Skeletal muscle satellite cell (primary cell): ENCODE data around the gene ALK.

Source experiments
- H3K27me3 ChIP-seq: 2 replicates; pipeline ENCODE4 v1.7.0; 2013; ENCODE audit warnings: low read length; ENCODE audit not compliant: control insufficient read depth, insufficient read depth
- H3K36me3 ChIP-seq: 2 replicates; pipeline ENCODE4 v1.7.0; 2013; ENCODE audit warnings: mild to moderate bottlenecking, control low read depth, low read length; ENCODE audit not compliant: insufficient read depth
- H3K4me1 ChIP-seq: 2 replicates; pipeline ENCODE4 v1.7.0; 2013; ENCODE audit warnings: low read length; ENCODE audit not compliant: control insufficient read depth, insufficient read depth
- H3K4me2 ChIP-seq: 2 replicates; pipeline ENCODE4 v1.7.0; 2013; ENCODE audit warnings: mild to moderate bottlenecking, low read length
- H3K4me3 ChIP-seq: 2 replicates; pipeline ENCODE4 v1.7.0; 2013; ENCODE audit warnings: low read length
- H3K9ac ChIP-seq: 2 replicates; pipeline ENCODE4 v1.7.0; 2013; ENCODE audit warnings: mild to moderate bottlenecking, low read depth, low read length, moderate library complexity
- H3K9me3 ChIP-seq: replicated peaks from 2 replicates; pipeline ENCODE4 v1.7.0; 2013; ENCODE audit warnings: mild to moderate bottlenecking, control low read depth, low read length

Gene ALK

DNA sequence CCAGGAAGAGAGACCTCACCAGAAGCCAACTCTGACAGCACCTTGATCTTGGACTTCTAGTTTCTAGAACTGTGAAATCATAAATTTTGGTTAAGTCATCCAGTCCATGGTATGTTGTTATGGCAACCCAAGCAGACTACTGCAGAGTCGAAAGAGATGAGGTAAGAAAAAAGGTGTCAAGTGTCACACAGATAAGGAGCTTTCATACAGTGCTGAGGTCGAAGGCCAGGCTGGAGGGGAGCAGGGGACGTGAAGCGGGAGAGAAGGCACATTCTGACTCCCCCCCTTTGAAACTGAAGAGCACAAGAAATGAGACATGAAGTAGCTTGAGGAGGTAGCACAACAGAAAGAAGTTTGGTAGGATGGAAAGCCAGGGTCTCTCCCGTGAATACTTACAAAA is 110.4 kb downstream of the ALK start:
- Histone ChIP-seq H3K4me1 (no peaks in the 10 kb centered on the region), H3K9me3 (no peaks in the 10 kb centered on the region), H3K4me3 (no peak overlapping the region), H3K9ac (no peak overlapping the region), H3K4me2 (no peak overlapping the region), H3K27me3 (peaks cover 19% of the 10 kb centered on the region), H3K36me3 (no peaks in the 10 kb centered on the region)

DNA sequence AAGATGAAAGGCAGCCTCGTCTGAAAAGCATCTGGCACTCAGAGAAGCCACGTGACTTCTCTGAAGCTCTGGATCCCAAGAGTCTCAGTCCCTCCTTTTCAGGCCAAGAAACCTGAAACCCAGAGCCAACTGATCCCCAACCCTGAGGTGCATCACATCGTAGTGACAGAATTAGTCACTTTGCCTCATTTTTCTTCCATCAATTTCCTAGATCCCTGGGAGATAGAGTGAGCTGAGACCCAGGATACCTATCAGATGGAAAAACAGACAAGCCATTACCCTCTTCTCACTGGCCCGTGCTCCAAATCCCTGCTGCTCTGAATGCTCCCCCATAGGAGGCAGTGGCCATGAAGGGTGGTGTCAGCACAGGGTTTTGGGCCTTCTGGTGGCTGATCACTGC is 113.1 kb downstream of the ALK start:
- Histone ChIP-seq H3K4me3 (no peak overlapping the region), H3K9ac (no peak overlapping the region), H3K36me3 (no peaks in the 10 kb centered on the region), H3K27me3 (peaks cover 15% of the 10 kb centered on the region), H3K9me3 (no peaks in the 10 kb centered on the region), H3K4me1 (no peaks in the 10 kb centered on the region), H3K4me2 (no peak overlapping the region)

DNA sequence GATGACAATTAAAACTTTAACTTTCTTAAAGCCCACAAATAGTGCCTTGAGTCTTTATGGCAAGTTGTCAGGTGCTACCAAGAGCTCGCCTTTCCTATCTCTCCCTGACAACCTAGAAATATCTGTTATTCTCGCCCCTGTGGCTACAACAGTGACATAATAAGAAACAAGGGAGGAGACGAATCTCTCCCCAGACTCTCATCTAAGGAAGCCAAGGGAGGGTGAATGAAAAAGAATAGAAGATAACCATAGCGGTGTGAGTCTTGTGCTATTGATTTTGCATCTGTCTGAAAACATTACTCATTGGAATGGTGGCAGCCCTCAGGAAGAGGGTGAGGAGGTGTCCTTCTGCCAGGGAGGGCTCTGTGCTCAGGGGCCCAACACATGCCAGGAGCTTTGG is 114.3 kb downstream of the ALK start:
- H3K9me3 ChIP-seq, result no peaks in the 10 kb centered on the region
- peaks cover 15% of the 10 kb centered on the region for H3K27me3 ChIP-seq
- H3K4me1 ChIP-seq, result no peaks in the 10 kb centered on the region
- no peak overlapping the region for H3K4me2 ChIP-seq
- no peaks in the 10 kb centered on the region for H3K36me3 ChIP-seq
- H3K9ac ChIP-seq, result no peak overlapping the region
- H3K4me3 ChIP-seq, result no peak overlapping the region

DNA sequence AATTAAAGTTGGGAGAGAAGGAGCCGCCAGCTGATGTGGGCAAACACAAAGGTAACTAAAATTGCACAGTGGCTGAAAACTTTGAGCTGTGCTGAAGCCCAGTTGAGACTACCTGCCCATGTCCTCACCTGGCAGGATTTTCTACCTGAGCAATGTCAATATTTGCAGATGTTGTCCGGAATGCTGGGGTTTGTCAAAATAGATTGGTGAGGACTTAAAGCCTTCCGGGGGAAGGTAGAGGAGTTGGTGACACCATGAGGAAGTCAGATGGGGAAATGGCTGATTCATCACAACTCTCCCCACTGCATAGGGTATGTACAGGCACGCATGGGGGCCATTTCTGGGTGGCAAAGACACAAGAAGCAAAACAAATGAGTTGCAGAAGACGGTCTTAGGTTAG is 114.9 kb downstream of the ALK start:
- no peaks in the 10 kb centered on the region for H3K4me1 ChIP-seq
- H3K4me2 ChIP-seq, result no peak overlapping the region
- no peak overlapping the region for H3K9ac ChIP-seq
- H3K36me3 ChIP-seq, result no peaks in the 10 kb centered on the region
- H3K9me3 ChIP-seq, result no peaks in the 10 kb centered on the region
- H3K27me3 ChIP-seq, result peaks cover 12% of the 10 kb centered on the region
- no peak overlapping the region for H3K4me3 ChIP-seq

DNA sequence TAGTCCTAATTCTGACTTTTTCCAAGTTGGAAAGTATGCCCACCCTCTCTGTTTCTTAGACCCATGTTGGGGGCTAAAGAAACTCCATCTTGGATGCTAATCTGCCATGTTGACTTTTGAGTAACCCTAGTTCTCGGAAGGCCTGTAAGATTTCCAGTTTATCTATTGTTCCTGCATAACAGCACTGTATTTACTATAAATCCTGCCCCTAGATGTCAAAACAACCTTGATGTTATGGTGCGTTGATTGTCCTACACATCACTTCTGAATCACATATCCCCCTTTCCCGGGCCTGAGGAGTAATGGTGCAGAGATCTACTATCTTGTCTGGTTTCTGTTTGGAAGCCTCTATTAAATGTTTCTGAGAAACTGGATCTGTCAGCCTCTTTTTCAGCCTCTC is 116.7 kb downstream of the ALK start:
- Histone ChIP-seq H3K4me3 (no peak overlapping the region), H3K9ac (no peak overlapping the region), H3K4me1 (no peaks in the 10 kb centered on the region), H3K27me3 (peaks cover 28% of the 10 kb centered on the region), H3K4me2 (no peak overlapping the region), H3K9me3 (no peaks in the 10 kb centered on the region), H3K36me3 (no peaks in the 10 kb centered on the region)

DNA sequence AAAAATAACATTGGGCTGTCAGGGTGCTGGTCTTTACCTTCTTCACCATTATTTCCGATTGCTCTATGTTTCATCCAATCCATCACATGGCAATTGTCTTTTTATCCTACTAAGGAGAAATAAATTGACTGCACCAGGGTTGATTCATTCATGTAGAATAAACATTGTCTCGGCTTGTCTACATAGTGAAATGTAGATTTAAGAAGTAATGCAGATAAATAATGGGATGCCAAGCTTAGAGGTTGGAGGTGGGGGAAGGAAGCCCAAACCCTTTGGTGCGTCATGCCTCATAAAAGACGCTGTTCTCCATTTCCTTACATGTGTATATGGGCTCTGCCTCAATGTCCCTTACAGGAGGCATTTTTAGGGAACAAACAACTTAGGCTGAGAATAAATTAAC is 117.8 kb downstream of the ALK start:
- Histone ChIP-seq H3K9me3 (no peaks in the 10 kb centered on the region), H3K36me3 (no peaks in the 10 kb centered on the region), H3K27me3 (peaks cover 27% of the 10 kb centered on the region), H3K9ac (no peak overlapping the region), H3K4me2 (no peak overlapping the region), H3K4me3 (no peak overlapping the region), H3K4me1 (no peaks in the 10 kb centered on the region)

DNA sequence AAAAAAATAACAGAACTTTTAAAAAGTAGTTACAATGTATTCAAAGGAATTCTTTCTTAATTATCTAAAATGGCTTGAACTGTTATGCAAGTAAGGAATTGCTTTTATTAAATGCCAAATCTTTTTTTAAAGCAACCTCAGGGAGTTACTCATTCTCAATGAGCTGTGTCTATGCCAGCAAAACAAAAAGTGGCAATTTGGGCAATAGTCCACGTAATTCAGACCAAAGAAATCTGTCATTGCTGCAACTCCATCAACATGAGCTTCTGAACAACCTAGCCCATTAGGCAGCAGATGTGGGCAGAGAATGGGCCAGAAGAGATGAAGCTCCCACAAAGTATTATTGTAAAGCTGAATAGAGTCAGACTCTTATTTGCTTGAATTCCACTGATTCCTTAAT is 118.4 kb downstream of the ALK start:
- Histone ChIP-seq H3K36me3 (no peaks in the 10 kb centered on the region), H3K4me1 (no peaks in the 10 kb centered on the region), H3K9me3 (no peaks in the 10 kb centered on the region), H3K4me2 (no peak overlapping the region), H3K27me3 (peaks cover 22% of the 10 kb centered on the region), H3K4me3 (no peak overlapping the region), H3K9ac (no peak overlapping the region)

DNA sequence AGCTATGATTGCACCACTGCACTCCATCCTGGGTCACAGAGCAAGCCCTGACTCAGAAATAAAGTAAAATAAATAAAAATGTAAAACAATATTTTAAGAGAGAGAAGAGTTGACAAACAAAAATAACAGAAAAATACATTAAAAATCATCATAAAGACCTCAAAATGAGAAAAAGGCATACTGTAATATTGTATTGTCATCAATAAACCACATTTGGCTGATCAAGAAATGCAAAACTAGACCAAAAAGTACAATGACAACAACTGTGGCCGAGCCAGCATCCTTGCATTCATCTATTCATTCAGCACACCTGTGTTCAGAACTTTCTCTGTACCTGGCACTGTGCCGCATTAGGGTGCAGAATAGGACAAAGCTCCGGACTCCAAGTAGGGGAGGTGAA is 121.8 kb downstream of the ALK start:
- Histone ChIP-seq H3K36me3 (no peaks in the 10 kb centered on the region), H3K9me3 (no peaks in the 10 kb centered on the region), H3K4me2 (no peak overlapping the region), H3K4me3 (no peak overlapping the region), H3K27me3 (peaks cover 28% of the 10 kb centered on the region), H3K4me1 (no peaks in the 10 kb centered on the region), H3K9ac (no peak overlapping the region)

DNA sequence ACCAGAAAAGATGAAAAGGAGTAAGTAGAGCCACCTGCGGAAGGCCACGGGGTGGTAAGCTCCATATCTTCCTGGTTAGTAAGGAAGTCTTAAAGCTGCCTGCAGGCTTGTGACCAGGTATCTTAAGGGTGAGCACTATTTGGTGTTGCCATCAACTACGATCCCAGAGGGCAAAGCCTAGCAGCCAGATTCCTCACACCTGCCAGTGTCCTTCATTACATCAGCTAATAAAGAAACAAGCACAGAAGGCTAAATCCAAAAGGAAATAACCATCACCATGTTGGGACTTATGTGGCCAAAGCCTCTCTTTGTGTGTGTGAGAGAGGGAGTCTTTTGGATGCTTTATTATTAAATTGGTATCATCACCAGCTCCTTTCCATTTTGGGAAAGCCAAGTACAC is 123.5 kb downstream of the ALK start:
- Histone ChIP-seq H3K9ac (no peak overlapping the region), H3K27me3 (peaks cover 28% of the 10 kb centered on the region), H3K4me1 (no peaks in the 10 kb centered on the region), H3K4me3 (no peak overlapping the region), H3K36me3 (no peaks in the 10 kb centered on the region), H3K9me3 (no peaks in the 10 kb centered on the region), H3K4me2 (no peak overlapping the region)

DNA sequence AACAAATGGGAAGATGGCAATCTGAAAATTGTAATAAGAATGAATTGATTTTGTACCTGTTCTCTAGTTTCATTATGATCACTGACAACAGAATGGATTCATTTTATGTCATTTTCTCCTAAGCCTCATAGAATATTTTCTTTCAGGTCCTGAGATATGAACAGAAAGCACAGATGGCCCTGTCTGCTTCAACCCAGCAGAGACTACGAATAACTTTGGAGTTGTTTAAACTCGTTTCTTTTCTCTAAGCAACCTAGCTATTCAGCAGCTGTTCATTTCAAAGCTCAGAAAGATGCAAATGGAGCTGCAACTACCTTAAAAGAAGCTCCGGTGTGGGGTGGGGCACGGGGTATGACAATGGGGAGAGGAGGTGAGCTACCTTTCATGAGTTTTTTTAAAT is 124.9 kb downstream of the ALK start:
- Histone ChIP-seq H3K4me2 (no peak overlapping the region), H3K9ac (no peak overlapping the region), H3K27me3 (peaks cover 27% of the 10 kb centered on the region), H3K4me3 (no peak overlapping the region), H3K36me3 (no peaks in the 10 kb centered on the region), H3K9me3 (no peaks in the 10 kb centered on the region), H3K4me1 (no peaks in the 10 kb centered on the region)

DNA sequence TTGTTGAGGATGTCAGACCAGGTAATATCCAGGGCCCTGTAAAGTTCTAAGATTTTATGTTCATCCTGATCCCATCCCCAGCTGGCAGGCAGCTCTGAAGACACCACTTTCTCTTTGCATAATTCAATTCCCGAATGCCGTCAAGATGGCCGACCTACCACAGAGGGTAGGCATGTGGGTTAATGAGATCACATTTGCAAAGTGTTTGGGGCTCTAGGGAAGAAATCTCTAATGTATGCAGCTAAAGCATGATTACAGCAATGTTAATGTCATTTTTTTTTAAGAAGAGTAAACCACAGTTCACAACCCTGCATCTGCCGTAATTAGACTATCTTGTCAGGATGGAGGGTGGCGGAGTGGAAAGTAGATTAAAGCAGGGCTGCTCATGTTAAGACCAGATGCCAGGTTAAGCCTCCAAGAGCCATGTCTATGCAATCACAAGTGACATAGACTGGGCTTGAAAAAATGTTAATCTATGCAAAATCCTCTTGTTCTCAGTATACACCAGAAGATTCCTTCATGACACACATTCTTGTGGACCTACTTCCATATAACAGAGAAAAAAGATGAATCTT is 131.4 kb downstream of the ALK start:
- Histone ChIP-seq H3K27me3 (peaks cover 2% of the 10 kb centered on the region), H3K4me1 (no peaks in the 10 kb centered on the region), H3K4me2 (no peak overlapping the region)

DNA sequence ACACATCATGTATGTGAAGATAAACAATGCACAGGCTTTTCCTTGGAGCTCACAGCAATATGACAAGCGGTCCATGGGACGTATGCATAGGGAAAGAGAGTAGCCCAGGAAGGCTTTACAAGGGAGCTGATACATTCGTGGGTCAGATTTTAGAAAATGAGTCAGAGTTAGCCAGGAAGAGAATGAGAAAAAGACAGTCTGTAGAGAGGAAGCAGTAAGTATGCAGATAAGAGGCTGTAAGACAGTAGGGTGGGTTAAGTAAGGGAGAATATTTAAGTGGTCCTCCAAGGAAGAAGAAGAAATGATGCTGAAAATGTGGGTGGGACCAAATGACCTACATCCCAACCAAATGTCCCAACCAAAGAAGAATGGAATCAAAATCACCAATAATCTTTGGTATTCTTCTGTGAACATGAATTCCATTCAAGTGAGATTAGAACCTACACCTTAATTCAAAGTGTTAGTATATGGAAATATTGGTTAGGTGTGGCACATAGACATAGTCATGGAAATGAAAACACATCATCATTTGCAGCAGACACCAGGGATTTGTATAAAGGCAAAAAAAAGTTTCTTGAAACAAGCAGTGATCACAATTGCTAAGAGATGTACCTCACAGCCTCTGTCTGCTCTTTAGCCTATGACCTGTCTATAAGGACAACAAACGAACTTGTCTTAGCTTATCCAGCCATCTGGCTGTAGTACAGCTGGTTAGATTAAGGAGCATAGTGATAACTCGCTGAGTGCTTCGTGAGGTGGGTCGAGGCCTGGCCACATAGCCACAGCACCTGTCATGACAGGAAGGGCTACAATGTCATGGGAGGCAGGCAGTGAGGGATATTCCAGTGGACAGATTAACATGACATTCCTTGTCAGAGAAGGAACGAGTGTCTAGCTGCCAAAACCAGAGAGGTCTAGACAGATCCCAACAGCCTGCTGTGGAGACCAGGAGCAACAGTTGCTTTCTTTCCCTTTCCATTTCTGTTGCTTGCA is 133.6 kb downstream of the ALK start:
- H3K4me1 ChIP-seq, result no peaks in the 10 kb centered on the region
- no peak overlapping the region for H3K9ac ChIP-seq
- no peaks in the 10 kb centered on the region for H3K9me3 ChIP-seq
- no peak overlapping the region for H3K4me3 ChIP-seq
- peaks cover 14% of the 10 kb centered on the region for H3K27me3 ChIP-seq
- H3K36me3 ChIP-seq, result no peaks in the 10 kb centered on the region
- H3K4me2 ChIP-seq, result no peak overlapping the region

More for the DNA sequence above, 131.4 kb downstream of the ALK start:
- H3K9ac ChIP-seq, result no peak overlapping the region
- H3K4me3 ChIP-seq, result no peak overlapping the region
- H3K36me3 ChIP-seq, result no peaks in the 10 kb centered on the region
- no peaks in the 10 kb centered on the region for H3K9me3 ChIP-seq
